Measurements from ENCODE around the gene RNMT.

- TF ChIP-seq POLR2A (IDR thresholded peaks at IDR 0.05; ENCODE audit: low read length) (no peak), GATA1 (IDR thresholded peaks at IDR 0.05; ENCODE audit: low read depth, low read length) (no peak)
Measured at GRCh38 chr18:13720123-13720522, 6.3 kb upstream of the RNMT start.

Data from erythroblast (primary cell).